ENCODE results near the gene ESAM.

DNA sequence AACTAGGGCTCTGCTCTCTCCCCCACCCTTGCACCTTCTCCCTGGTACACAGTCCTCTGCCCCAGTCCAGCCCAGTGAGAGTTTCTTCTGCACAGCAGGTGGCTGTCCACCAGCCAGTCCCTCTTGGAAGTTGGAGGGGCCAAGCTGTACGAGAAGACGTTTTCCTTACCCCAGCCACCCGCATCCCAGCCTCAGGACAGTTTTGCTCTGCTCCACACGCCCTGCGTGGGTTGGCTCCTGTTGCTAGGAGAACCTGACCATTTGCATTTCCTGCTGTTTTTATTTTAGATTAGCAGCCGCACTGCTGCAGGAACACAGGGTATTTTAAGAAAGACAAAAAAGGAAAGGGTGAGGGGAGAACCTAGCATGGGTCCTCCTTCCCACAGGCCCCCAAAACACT lies 39.9 kb downstream of the ESAM start:
- TF ChIP-seq POLR2A (IDR thresholded peaks at IDR 0.05) (no peak), CTCF (IDR thresholded peaks at IDR 0.05) (no peak)
